Islet precursor cell (in vitro differentiated cells): ENCODE results near the gene TLE3.
A peak's percentile ranks its signal among the peaks of the same experiment; 100 is the strongest.

Source experiments
- DNase-seq: peaks from one replicate; pipeline ENCODE4 v3.0.0-alpha.2; 2018

Gene TLE3

DNA sequence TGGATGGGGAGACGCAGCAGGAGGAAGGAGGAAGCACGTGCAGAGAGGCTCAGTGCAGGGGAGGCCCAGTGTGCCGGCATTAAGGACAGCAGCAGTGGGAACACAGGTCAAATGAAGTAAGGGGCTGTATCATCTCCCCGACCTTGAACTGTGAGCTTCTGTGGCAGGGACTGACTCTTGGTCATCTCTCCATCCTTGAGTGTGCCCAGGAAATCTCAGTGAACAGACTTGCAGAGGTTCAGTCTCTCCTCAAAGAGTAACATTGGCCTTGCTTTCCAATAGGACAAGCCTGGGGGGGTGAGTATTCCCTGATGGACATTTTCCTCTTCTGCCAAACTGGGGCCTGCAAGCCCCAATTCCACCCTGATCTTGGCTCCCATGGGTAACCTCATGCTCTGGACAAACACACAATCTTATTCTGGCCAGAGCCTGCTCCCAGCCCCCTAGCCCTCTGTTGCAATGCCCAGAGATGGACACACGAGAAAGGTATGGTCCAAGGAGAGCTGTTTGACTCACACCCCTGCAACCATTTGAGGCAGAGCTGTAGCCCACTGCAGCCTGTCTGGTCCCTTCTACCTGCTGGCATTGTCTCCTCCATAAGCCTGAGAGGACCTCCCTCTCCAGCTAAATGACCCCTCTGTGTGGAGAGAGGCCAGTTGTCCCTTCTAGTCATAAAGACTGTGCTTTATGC is 50.9 kb downstream of the TLE3 start:
- no peak for DNase-seq

DNA sequence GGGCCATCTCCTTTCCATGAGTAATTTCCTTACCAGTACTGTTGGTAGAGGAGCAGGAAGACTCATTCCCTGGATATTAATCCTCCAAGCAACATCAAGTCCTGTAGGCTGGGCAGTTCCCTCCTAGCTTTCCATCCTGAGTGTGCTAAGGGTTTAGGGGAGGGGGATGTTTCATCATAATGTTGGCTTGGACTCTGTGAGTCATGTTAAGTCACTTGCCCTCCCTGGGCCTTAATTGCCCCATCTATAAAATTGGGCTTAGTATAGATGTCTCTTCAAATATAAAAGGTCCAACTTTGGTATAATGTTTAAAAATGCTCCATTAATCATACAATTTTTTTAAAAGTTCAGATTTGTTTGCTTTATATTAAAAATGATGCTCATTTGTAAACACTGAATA is 52.7 kb downstream of the TLE3 start:
- DNase-seq: no peak

DNA sequence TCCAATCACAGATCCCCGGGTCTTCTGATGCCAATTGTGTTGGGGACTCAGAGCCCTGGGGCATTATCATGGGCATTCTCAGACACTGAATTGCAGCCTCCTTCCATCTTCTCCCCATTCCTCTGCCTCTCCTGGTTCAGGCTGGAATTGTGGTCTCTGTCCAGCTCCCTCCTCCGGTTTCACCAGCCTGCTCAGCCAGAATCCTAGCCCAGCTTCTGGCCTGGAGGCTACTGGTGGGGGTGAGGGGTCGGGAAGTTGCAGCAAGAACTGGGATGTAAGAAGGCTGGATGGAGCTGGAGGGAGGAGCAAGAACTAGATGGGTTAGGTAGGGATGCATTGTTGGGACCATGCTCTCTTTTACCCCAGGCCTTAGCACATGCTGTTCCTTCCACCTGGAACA is 53.5 kb downstream of the TLE3 start:
- peak; percentile 71 for DNase-seq

DNA sequence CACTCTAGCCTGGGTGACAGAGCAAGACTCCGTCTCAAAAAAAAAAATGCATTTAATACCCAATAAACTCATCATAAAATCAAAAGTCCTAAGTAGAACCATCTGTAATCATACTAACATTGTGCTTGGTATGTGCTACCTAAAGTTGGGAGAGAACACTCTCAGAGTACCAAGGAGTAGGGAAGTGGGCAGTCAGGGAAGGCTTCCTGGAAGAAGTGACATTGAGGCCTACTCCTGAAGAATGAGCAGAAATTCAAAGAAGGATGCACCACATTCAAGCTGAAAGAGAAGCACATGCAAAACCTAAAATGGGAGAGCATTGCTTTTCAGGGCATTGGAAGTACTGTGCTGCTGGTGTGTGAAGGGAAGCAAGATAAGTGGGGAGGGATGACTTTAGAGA is 54.1 kb downstream of the TLE3 start:
- no peak for DNase-seq

DNA sequence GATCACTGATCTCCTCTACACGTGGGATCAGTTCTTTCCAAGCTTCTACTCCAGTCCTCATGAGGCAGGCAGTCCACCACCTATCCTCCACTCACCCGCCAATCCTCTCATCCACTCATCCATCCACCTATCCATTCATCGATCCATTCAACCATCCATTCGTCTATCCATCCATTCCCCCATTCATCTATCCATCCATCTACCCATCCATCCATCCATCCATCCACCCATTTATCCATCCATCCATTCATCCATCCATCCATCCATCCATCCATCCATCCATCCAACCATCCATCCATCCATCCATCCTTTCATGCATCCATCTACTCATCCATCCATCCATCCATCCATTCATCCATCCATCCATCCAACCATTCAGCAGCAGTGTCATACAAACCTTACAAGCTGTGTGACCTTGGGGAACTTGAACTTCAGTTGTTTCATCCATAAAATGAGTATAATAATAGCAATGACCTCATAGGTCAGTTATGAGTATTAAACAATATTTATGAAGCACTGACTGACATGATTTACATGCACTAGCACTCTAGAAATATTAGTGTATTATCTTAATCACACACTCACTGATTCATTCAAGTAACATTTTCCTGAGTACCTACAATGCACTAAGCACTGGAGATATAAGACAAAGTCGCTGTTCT is 55.0 kb downstream of the TLE3 start:
- no peak for DNase-seq

DNA sequence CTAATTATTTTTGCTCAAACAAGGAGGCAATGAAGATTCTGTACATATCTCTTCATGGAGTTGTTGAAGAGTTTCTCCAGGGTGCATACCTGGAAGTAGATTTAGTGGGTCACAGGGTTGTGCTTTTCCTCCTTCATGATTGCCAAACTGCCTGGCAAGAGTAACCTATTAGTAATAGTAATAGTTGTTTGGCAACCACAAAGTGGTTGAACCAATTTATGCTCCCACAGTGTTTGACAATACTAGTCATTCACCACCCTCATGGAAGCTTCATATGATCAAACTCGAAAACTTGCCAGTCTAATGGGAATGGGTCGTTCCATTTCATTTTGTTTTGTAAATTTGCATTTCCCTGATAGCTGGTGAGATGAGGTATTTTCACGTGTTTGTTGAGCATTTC is 57.8 kb downstream of the TLE3 start:
- DNase-seq: no peak

DNA sequence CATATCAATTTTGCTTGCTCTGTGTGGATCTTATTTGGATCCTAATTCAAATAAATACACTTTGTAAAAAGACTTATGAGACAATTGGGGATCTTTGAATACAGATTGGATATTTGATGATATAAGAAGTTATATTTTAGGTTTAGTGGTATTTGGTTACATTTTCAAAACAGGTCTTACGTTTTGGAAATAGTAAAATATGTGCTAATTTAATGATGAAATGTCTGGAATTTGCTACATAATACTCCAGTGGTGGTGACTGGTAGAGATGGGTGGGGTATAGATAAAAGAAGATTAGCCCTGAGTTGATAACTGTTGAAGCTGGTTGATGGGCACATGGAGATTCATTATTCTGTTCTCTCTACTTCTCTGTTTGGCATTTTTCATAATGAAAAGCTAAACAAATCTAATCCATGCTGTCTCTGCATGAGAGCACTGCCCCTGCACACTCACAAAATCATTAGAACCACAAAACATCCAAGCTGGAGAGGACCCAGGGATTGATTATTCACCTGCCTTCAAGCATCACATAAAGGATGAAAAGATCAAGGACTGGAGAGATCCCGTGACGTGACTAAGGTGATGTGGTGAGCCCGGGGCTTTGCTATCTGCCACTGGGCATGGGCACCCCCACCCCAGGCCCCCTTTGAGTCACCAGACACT is 58.9 kb downstream of the TLE3 start:
- DNase-seq: no peak

DNA sequence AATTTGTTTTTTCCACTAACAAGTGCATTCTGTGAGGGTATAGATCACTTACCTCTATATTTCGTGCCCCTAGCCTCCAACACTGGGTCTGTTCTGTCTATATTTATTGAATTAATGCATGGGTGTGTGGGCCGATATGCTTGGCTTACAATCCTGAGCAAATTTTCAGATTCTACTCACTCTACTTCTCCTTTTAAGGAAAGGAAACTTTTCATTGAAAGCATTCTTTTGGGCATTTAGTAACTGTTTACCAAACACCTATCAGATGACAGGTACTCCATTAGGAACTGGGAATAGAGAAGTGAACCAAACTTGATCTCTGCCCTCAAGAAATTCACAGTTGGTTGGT is 60.5 kb downstream of the TLE3 start:
- DNase-seq: no peak

DNA sequence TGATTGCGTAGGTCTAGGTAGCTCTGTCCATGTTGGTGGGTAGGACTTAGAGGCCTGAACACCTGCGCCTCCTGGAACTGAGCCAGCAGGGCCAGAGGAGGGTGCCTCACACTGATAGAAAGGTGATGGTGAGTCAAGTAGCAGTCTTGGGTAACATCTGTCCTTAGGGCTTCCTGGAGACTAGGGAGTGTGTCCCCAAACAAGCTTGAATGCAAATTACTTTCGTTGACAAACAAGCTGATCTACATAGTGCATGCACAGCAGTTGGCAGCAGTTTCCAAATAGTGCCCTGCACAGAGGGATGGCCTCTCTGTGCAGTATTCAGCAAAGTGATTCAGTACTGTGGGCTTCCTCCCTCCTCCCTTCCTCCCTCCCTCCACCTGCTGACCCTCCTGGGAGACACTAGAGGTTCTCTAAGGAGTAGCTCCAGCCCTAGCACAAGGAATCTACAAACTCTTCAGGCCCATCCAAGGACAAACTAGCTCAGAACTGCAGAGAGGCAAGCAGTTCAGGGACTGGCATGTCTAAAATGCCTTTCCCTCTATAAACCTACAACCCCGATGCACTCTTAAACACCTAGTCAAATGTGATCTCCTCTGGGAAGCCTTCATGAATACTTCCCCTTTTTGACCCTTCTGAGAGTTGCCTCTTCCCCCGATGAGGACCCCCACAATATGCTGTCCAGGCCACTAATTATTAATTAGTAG is 61.0 kb downstream of the TLE3 start:
- DNase-seq: no peak

DNA sequence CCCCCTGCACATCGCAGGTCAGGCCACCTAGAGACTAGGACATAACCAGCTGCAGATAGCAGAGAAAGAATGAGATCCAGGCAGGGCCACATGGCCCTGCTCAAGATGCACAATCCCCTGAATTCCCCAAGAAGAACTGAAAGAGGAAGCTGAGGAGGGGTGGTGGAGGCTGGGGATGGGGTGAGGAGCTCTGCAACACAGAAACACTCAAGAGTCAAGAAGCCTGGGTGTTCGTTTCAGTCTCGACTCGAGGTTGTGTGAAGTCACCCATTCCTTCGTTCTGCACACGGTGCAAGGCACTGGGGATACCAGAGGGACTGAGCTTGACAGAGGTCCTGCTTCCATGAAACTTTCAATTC is 62.0 kb downstream of the TLE3 start:
- no peak for DNase-seq

DNA sequence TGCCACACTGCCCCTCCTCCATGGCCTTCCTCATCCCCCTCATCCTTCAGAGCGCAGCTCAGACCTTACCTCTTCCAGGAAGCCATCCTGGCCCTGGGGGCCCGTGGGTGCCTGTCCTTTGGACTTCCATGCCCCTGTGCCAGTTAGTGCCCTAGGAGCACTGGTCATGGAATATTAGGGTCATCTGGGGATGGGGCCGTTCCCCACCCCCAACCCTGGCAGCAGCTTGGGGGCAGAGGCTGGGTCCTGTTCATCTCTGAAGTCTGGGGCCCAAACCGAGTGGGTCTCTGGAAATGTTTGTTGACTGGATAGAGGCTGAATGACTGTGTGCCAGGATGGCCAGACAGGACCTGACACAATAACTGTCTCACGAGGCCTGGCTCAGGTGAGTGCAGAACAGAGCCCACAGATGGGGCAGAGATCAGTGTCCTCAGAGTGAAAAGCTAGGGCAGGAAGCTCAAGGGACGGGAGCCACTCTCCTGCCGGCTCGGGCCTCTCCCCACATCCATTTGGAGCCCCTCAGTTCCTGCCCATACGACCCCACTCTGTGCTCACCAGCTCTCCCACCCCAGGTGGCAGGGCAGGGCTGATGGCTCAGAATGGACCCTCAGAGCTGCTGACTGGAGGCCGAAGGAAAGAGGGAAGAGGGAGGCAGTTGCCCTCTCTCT is 62.5 kb downstream of the TLE3 start:
- no peak for DNase-seq

DNA sequence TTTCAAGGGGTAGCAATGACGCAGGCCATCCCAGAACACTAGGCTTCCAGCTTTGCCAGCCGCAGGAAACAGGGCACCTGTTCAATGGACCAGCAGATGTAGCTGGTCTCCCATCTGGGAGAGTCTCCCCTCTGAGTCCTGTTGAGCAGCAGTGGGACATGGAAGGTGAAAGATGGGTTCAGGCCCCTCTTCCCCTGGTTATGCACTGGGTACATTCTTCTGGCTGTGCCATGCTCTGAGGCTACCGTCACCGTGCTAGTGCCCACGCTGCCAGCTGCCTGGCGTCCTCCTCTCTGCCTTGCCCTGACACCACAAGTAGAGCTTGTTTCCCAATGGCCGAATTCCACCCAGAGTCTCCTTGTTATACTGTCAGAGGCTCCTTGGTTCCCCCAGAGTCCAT is 63.1 kb downstream of the TLE3 start:
- no peak for DNase-seq

DNA sequence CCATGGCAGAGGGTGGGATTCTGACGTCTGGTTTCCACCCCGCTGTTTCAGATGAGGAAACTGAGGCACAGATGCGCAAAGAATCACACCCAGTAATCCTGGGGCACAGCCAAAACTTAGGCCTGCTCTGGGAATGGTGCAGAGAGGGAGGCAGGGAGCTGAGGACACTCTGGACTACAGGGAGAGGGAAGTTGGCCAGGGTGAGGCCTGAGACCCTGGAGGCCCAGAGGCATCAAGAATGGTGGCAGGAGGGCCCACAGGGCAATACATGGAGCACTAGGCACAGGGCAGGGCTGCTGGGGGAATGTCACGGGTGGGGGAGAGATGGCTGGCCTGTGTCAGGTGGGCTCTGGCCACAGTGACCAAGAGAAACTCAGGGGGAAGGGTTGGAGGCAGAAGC is 63.6 kb downstream of the TLE3 start:
- DNase-seq: no peak

DNA sequence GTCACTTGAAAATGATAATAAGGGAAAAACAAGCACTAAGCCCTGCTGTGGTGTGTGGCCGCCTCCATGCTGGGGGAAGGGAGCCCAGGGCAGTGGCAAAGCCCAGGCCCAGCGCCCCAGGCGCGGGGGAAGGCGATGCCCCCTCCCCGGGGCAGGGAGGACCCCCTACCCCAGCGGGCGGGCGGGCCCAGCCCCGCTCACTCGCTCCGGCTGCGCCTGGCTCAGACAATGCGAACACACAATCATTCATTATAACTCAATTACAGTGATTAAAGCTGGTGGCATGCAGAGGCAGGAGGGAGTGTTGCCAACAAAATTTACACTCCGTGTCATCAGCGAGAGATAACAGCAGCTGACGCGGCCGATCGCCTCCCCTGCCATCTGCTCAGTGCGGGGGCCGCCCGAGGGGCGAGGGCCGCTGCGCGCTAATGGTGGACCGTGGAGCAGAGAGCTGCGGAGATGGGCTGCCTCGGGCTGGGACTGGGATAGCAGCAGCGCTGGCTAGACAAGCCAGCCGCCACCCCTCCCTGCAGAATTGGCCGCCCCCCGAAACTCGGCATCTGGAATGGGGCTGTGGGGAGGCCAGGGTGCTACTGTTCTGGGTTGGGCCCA is 64.1 kb downstream of the TLE3 start:
- DNase-seq: no peak

DNA sequence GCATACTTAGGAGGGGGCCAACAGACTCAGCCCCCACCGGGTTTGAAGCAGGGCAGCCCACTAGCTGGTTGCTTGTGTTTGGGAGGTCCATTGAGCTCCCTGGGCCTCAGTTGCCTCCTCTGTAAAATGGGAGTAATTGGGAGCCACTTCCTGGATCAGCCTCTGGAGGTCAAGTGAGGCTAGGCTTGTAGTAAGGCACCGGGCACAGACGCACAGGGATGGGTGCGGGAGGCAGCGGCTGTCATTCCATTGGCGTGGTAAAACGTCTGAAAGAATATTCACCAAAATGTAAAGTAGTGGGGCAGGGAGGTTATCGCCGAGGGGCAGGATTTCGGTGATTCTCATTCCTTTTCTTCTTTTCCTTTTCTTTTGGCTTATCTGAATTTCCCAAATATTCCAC is 64.6 kb downstream of the TLE3 start:
- no peak for DNase-seq

DNA sequence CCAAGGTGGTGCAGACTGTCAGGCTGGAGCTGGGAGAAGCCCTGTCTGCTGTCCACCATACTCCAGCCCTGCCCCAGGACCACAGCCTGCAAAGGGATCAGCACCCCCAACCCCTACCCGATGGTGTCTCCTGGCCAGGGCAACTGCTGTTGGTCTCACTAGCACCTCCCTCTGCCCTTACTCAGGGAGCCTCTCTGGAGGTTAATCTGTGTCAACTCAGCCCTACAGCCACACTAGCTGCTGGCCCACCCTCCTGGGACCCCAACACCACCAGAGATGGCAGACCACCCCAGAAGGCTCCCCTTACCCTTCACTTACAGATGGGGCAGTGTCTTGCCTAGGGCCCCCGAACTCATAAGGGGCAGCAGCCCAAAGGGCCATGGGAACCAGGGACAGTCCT is 65.2 kb downstream of the TLE3 start:
- no peak for DNase-seq

DNA sequence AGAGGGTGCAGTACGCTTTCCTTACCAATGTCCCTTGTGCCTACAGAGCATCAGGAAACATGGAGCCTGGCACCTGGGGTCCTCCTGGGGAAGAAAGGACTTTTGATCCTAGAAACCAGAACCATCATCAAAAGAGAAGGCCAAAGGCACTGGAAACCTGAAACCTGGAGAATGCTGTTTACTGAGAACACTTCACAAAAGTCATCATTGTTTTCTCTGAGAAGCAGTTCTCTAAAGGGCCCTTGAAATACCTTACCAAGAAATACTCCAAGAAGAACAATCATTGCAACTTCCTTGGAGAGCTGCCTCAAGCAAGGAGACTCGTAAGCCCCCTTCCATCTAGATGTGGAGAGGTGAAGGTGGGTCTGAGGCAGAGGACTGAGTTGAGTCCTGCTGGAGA is 66.0 kb downstream of the TLE3 start:
- no peak for DNase-seq

DNA sequence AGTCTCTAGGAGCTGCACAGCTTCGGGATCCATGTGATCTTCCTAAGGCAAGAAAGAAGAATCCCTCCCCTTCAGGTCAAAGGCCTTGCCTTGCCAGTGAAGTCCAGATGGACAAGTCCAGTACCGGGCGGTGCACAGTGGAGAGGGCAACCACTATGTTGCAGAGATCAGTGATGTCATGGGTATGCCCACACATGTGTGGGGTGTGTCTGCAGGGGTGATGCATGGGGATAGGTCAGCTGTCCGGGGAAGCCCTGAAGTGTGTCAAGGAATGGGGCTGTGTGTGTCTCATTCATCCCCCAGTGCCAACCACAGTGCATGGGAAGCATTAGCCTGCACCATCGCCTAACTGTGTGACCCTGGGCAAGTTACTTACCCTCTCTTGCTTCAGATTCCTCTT is 66.5 kb downstream of the TLE3 start:
- DNase-seq: no peak

DNA sequence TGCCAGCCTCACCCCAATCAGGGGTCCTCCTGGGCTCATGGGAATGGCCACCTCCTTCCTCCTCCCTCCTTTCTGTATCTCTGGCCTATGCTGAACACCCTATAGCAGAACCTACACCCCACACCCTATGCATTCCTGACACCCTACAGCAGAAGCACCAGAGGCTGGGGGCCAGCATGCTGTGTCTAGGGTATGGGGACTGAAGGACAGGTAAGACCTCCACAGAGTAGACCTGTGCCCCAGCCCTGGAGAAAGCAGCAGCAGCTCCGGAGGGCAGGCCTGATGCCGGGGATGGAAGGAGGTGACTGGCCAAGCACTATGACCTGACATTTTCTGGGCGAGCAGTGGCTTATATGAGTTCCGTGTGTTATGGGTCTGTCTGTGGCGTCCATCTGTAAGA is 66.9 kb downstream of the TLE3 start:
- DNase-seq: no peak

DNA sequence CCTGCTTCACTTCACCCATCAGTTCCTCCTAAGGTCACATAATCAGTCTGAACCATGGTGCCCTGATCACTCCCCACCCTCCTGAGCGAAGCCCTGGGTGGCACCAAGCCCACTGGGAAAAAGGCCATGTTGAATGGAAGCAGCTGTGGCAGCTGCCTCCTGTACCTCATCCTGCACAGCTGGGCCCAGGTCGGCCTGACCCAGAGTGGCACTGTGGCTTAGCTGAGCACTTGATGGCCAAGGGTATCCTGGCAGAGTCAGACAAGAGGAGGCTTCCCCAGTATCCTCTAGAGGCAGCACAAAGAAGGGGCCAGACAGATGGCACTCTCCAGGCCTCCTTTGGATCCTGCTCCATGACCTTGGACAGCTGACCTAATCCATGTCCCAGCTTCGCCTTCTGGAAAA is 68.4 kb downstream of the TLE3 start:
- DNase-seq: no peak

DNA sequence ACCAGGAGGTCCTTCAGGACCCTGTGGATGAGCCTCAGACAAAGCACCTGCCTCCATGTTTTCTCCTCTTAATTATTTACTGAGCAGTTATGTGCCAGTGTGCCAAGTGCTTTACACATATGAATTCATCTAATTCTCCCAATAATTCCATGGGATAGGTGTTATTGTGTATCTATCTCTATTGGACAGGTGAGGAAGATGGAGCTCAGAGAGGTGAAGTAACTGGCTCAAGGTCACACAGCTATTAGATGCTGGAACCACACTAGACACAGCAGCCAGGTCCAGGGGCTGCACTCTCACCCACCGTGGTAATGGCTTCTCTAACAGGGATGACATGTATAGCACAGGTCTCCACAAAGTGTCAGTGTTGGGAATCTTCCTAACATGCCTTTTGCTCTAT is 70.2 kb downstream of the TLE3 start:
- DNase-seq: no peak

DNA sequence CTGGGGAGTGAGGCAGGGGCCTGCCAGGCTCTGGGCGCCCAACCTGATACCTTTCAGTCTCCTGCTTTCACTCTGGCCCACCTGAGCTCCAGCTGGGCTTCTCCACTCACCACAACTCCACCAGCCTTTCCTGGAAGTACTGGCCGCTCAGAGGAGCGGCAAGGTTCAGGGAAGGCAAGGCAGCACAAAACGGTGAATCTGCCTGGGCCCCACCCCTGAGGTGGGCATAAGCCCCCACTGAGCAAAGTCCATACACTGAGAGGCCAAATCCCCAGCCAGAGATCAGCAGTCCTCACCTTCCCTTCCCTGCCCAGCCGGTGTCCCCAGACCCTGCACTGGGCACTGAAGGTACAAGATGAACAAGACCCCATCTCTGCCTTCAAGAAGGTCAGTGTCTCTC is 70.7 kb downstream of the TLE3 start:
- no peak for DNase-seq
